Stimulated activated CD4-positive, alpha-beta T cell treated with anti-CD3 and anti-CD28 coated beads, Interleukin-4, amount 100 ng/mL, for 48 hours (primary cell): ENCODE data around the gene LYPD6B.

ENCODE experiments used
- DNase-seq, 2 donors: peaks; one replicate each; pipeline ENCODE4 v3.0.0-alpha.2; 2020; ENCODE audit warnings: low read depth in 2 of 2

Gene LYPD6B

DNA sequence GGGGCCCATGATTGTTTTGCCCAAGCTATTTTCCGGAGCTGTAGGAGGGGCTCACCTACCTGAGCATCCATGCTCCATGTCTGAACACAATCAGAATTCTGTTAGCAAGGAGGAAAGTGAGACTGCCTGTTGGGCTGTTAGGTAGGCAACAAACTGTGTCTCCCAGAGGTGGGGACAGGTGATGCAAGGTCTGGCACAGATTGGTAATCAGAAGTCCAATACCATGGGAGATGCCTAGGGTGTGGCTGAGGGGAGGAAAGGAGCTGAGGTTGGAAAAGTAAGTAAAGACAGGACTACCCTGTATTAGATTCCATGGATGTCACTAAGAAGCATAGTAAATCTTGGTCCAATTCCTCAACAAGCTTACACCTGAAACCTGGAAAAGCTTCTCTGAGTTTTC, 3.0 kb downstream of the LYPD6B start:
- no peak for DNase-seq

DNA sequence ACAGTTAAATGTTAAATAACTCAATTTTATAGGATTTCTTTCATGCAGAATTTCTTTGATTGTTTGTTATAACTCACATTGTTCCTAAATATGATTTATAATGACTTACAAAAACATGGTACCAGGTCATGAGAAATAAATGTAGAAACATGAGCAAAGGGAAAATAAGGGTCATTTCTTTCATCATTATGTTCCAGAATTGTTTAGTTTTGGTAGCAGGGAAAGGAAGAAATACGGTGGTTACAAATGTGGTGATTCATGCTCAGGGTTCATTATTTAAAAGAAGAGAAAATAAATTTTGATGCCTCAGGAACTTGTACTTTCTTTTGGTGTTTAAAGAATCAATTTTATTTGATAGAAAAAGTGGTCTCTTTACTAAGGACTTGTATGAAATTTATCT, 4.4 kb downstream of the LYPD6B start:
- no peak for DNase-seq

DNA sequence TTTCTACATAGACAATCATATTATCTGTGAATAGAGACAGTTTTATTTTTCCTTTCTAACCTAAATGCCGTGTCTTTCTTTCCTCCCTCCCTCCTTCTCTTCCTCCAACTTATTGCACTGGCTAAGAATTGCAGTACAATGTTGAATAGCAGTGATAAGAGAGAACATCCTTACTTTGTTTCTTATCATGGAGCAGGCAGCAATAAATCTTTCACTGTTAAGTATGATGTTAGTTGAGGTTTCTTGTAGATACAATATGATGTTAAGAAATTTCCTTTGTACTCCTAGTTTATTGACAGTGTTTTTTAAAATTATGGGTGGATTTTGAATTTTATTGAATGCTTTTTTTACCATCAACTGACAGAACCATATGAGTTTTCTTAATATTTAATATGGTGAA, 6.0 kb downstream of the LYPD6B start:
- DNase-seq = no peak

DNA sequence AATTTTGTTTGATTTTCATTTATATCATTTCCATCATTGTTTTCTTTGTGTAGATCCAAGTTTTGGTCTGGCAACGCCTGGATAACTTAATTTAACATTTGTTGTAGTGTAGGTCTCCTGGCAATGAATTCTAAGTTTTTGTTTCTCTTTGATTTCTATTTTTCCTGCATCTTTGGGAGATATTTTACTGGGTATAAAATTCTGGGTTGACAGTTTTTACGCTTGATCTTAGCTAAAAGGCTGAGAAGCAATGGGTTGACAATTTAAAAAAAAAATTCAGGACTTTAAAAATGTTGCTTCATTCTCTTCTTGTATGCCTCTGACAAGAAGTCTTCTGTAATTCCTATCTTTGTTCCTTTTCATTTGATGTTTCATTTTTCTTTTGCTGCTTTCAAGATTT, 8.6 kb downstream of the LYPD6B start:
- no peak for DNase-seq

DNA sequence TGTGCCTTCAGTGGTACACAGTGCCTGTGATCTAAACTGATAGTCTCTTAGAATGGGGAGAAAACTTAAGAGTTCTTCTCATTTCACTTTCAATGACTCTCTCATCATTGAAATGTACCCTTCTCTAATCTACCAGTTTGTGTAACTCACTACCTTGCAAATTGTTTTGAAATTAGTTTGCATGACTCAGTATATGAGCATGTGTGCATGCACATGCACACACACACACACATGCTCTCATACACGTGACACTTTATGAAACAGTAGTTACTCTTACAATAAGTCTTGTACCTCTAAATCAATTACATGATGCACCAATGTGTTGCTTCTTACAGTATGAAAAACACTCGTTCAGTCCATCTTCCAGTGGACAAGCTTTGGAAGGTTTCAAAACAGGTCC, 10.6 kb downstream of the LYPD6B start:
- no peak for DNase-seq

DNA sequence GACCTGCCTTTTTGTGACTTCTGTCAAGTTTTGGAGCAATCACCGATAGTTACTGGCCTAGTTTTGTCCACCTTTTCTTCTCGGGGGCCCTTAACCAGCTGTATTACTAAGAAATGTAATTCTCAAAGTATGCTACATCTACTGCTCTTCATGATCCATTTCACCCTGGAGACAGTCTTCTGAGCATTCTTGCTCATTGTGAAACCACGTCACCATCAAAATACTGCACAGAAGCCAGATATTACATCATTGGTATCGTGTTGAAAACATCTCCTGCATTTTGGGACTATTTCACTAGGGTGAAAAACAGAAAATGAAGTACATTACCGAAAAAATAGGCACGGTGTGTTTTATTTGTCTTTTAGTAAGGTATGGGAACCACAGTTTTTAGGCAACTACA, 11.7 kb downstream of the LYPD6B start:
- no peak for DNase-seq

DNA sequence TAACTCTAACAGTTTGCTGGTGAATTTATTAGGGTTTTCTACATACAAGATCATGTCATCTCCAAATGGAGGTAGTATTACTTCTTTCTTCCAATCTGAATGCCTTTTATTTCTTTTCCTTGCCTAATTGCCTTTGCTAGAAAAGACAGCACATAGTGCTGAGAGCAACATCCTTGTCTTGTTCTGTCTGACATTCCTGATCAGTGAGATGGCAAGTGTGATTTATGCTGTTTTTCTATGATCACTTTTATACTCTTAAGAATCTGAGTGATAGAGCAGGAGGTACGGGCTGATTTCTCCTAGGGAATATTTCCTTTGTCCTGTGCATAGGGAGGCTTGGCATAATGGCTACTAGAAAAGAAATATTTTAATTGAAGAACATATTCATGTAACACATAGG, 17.3 kb downstream of the LYPD6B start:
- no peak for DNase-seq

DNA sequence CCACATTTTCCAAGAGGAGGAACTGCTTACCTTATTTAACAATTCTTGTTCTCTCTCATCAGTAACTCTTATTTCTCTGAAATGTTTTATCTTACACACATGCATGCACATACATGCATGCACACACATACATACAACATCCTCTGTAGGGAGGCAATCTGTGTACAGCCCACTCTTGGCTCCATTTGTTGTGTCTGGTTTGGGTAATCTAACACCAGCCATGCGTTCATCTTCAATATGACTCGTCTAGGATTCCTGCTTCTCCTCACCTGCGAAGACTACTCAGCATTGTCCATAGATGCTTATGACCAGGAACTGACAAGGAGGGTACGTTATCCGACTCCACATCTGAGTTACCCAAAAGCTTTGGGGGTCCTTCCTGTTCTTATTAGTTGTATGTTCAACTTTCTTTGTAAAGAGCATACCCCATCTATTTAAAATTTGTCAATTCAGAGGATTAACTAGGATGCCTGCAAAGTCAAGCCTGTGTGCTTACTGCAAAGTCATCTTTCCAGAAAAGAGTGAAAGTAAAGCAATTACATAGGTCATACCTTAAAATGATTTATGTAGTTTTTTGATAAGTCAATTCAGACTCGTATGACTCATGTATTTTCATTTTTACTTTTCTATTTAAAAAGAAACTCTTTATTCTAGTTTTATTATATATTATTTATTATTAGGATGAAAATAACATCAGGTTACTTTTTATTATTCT, 18.2 kb downstream of the LYPD6B start:
- DNase-seq = no peak

DNA sequence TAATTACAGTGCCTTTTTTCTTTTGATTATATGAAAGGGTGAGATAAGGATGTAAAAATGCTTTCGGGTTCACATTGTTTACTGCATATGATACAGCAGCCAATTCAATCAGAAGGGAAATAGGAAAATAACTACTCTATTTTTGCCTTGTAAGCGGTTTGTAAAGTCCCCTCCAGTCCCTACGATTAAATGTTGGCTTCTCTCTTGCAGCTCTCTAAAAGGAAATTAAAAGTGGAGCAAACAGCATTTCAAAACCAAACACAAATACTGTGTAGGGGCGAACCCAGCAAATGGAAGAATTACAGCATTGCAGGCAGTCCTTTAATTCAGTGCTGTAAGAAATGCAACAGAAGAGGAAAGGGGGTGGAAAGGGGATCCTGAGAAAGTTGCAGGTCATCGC, 18.9 kb downstream of the LYPD6B start:
- DNase-seq = no peak

DNA sequence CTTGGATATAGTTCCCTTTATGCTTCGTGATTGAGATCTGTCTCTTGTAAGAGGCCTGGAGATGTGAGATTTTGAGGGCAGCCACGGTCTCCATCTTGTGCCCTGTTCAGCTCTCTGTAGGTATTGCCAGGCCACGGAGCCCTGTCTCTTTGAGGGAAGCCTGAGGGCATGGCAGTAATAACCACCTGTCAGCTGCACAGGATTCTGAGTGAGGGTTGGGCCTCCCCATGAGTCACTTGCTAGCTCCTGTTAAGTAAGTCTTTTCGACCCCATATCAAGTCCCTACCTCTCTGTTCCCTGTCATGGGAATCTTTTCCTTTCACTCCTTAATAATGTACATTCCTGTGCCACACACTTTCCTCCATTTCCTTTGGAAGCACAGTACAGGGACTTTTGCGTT, 20.4 kb downstream of the LYPD6B start:
- DNase-seq = no peak

DNA sequence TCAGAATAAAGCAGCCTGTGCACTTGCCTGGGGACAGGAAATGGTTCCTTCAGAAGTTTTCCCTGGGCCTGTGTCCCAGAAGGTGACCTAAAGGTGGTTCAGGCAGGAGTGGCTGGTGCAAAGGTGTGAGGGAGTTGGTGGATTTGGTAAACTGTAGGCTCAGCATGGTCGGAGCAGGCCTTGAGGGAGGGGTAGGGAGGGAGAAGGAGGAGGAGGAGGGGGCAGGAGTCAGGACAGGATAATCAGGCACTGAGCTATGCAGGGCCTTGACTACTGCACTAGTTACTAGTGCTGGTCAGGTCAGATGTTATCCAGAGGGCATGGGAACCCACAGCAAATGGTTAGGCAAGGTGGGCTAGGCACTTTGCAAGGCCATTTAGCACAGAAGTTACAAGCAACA, 21.3 kb downstream of the LYPD6B start:
- DNase-seq = no peak

DNA sequence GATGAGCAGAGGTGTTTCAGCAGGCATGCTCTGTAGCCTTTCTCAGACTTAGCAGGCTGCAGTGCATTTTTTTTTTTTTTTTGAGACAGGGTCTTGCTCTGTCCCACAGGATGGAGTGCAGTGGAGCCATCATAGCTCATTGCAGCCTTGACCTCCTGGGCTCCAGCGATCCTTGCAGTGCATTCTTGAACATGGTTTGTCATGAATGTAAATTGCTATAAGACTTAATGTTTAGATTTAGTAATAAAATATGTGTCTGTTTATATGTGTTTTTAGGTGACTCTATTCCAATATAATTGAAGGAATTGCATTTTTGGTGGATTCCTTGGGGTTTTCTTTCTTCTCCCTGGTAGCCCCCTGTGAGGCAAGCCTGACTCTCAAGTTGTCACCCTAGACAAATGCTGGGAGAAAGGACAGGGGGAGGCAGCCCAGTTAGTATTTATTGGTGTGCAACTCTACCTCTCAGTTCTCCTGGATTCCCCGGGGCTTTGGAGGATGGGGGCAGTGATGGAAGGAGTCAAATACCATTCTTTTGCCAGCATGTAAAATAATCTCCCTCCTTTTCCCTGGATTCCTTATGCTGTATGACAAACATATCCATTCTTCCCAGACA, 22.7 kb downstream of the LYPD6B start:
- no peak for DNase-seq

DNA sequence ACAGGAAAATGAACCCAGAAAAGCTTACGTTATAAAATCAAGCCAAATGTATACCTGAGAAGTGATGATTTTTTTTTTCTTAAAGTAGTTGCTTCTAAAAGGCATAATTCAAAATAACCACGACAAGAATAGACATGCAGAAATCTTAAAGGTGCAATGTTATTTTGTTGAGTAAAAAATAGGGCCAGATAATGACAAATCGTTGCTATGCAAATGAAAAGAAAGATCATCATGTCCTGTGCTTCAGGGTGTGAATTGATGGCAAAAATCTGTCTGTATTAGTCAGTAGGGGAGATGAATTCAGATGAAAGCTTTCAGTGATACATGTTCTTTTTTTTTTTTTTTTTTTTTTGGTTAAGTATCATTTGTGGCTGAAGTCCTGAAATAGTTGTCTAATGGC, 24.0 kb downstream of the LYPD6B start:
- no peak for DNase-seq

DNA sequence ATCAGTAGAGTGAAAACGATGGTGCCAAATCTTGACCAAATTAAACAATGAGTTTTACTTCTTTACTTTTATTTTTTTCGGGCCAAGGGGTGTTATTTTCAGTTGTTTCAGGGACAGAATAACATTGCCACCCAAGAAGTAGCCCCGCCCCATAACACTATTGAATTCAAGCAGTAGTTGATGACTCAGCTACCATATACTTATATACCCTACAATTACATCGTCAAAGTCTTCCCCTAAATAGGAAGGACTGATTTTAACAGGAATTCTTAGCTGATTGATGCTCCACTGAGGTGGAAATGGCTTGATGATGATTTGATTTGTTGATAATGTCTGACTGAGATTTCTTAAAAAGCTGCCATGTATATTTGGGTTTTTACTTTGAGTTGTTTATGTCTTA, 24.7 kb downstream of the LYPD6B start:
- DNase-seq = no peak

DNA sequence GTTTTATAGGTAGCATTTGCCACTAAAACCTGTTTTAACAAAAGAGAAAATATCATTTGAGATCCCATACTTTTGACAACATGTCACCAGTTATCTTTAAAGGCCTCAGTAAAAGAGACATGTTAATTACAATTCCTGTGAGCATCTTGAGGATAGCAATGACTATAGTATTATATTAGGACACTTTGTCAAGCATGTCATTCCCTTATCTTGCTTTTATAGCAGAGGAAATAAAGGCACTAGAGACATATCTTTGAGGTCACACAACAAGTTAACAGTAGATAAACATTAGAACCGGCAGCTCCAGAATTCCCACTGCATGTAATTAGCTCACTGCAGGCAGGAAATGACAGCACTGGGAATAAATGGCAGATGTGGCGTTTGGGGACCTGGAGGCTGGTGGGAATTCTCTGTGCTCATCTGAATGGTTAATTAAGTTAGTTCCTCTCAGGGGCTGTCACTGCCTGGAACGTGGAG, 25.9 kb downstream of the LYPD6B start:
- DNase-seq = no peak

DNA sequence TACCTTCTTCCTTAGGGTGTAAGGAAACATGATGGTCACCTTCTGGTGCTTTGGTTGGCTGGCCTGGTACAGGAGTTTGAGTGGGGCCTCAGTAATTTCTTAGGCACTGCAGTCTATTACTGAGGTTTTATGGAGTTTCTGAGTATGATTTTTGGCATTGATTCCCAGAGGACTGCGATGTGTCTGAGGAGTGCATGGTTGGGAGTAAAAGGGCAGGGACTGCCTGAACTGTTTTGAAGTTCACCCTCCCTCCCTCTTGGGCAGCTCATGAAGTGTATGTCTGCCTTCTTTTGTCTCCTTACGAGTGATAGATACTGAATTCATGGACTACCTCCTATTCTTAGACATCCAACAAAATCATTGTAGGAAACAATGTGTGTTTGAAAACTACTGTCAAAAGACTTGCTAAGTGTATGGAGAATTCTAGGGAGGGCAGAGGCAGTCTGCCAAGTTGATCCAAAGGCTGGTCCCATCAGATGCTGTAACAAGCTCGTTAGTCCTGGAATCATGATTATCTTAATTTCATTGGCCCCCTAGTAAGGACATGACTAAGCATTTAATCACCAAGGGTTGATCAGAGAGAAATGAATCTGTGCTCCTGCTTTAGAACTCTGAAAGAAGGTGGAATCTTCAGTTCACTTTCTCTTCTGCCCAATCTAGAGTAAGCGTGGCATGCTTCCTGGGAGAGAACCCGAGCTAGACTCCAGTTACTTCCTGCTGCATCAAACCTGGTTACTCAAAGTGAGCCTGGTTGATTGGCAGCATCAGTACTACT, 26.5 kb downstream of the LYPD6B start:
- DNase-seq = no peak

DNA sequence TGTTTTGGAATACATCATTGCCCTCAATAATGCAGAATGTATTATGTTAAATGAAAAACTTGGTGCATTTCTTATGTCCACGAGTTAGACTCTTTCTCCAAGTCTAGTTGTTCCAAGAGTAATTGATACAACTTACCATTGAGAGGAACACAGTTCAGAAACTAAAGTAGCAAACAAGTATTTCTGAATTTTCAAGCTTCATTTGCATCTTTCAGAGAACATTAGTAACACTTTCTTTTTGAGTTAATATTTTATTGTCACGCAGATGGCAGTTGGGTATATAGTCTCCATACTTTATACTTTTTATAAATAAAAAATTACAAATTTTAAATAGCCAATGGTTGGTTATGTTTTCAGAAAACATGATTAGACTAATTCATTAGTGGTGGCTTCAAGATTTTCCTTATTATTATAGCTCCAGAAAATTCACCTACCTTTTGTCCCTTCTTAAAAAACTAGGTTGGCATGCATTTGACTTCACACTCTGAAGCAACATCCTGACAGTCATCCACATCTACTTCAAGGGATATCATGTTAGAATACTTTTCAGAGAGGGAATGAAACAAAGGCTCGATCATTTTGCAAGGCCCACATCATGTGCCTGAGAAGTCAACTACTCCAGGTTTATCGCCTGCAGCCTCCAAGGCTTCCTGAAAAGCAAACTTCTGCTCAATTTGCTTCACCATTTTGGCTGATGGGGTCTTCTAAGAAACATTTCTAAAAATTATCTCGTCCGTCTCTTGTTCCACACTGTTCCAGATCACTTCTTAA, 29.9 kb downstream of the LYPD6B start:
- no peak for DNase-seq

DNA sequence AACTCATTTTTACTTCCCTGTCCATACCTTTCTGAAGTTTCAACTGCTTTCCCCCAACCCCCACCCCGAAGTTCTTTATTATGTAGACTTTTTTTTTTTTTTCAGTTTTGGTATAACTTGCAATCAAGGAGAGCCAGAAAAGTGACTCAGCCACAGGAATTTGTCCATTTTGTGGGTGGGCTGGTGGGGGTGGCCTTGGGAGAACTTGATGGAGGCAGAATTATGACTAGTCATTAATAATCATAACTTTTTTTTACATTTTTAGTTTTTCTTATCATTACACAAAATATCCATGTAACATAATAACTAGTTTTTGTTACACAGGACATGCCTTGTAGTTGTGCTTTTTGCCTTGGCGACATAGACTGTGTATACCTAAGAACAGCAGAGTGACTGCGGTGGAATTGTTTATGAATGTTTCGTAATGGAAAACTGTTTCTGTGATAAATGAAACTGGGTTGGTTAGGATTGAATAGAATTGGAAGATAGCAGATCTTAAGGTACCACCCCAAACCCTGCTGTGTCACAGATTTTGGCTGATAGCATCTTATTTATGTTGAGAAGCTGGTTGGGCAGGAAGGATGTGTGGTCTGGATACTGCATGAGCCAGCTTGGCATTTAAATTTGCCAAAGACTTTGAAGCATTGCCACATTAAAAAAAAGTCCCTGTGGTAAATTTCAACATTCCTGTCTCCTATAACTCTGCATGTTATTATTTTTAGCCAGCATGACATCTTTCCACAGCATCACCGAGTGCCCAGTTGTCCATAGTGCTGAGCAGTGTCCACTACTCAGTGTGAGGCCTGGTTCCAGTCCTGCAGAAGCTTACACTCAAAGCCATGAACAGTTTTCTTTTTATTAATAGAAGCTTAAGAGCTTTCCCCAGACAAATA, 30.7 kb downstream of the LYPD6B start:
- DNase-seq = no peak

DNA sequence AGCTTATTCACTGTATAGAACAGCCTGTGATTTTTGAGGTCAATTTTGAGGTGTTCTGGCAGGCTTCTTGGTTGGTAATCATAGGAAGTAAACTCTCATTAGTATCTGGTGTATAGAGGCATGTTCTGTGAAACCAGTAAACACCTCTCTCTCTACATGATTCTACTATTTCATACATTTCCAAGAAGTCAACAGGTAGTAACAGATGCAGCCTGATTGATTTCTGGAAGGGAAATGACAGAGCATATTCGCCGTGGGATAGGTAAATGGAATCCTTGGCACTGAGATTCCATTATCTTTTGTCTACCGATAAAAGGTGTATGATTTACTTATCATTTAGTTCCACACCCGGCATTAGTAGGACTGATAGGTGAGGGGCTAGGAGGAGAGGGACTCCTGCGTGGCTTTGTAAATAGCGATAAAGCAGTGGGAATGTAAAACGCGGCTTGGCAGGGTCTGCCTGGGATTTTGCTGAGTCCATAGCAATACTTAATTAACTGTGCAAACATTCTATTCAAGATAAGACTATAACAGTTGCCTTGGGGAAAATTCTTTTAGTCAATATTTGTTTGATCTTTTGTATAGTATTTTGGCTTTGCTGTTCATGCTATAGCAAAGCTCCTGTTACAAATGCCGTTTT, 32.3 kb downstream of the LYPD6B start:
- no peak for DNase-seq

DNA sequence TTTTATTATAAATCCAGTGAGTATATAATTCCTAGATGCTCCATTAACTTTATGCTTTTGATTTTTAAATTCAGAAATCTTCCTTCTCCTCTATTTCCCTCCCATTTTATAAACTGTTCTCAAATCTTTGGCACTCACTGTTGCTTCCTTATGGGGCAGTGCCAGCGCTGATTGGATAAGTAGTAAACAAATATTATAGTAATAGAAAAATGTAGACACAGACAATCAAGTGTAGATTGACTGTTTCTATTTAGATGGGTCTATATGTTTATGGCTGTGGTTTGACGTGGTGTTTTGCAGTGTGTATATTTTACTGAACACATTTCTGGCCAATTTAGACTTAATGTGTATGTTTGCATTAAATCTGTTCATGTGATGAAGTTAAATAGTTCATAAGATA, 36.6 kb downstream of the LYPD6B start:
- no peak for DNase-seq

DNA sequence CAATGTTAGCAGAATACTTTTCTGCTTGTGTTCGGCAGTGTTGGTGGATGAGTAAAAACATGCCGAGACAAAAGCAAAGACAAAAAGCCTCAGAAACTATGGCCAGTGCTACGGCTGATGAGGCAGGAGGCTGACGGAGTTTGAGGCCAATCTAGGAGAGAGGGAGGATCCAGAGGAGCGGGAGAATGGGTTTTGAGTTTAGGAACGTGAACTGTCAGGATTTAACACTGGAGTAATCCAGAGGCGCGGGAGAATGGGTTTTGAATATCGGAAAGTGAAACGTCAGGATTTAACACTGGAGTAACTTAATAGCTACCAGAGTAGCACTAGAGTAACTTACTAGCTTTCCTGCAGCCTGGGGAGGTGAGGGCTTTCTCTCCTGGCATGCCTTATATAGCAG, 37.4 kb downstream of the LYPD6B start:
- DNase-seq = no peak
